Osteocyte (in vitro differentiated cells): ENCODE data around the gene CCNL2. TPM values are rescaled to one million over a fixed set of nuclear protein-coding genes. Genes with fewer than 3 reads are reported as not detected.

Experiments
- DNase-seq: peaks from one replicate; pipeline ENCODE4 v3.0.0; 2021; ENCODE audit warnings: mixed read lengths; ENCODE audit not compliant: unreplicated experiment; ENCODE audit errors: extremely low spot score
- H3K27ac Mint-ChIP-seq: one replicate; pipeline ENCODE4 v1.8.0; 2021; ENCODE audit warnings: mild to moderate bottlenecking, mixed read lengths; ENCODE audit not compliant: unreplicated experiment
- H3K27me3 Mint-ChIP-seq: one replicate; pipeline ENCODE4 v1.8.0; 2021; ENCODE audit warnings: mixed read lengths; ENCODE audit not compliant: unreplicated experiment
- H3K36me3 Mint-ChIP-seq: one replicate; pipeline ENCODE4 v1.8.0; 2021; ENCODE audit warnings: mixed read lengths; ENCODE audit not compliant: unreplicated experiment
- H3K4me1 Mint-ChIP-seq: one replicate; pipeline ENCODE4 v1.8.0; 2021; ENCODE audit warnings: mixed read lengths; ENCODE audit not compliant: unreplicated experiment
- H3K4me3 Mint-ChIP-seq: one replicate; pipeline ENCODE4 v1.8.0; 2021; ENCODE audit warnings: mild to moderate bottlenecking, moderate library complexity, mixed read lengths; ENCODE audit not compliant: unreplicated experiment
- H3K9me3 Mint-ChIP-seq: one replicate; pipeline ENCODE4 v1.8.0; 2021; ENCODE audit warnings: mixed read lengths; ENCODE audit not compliant: unreplicated experiment
- CTCF ChIP-seq: fragments of 200-600 bp; sonication (generic); IDR thresholded peaks from 2 replicates; pipeline ENCODE4 v1.5.0; 2021; ENCODE audit warnings: antibody characterized with exemption, mild to moderate bottlenecking, moderate library complexity
- total RNA-seq: library from RNA; stranded (reverse); gene quantifications from 2 replicates; pipeline ENCODE4 v1.2.1, GENCODE V29; 2021

Gene CCNL2
- total RNA-seq, 1 donor from 2014 or later = 262 TPM

GRCh38 chr1:1358433-1359271 lies 40.5 kb downstream of the CCNL2 start, which contains the start of gene MXRA8:
Gene MXRA8 (minus strand): TSS chr1:1358555. CDS start chr1:1358504, 51 bp downstream.
- H3K9me3 Mint-ChIP-seq = no peaks in the 10 kb centered on the region
- DNase-seq = no peak
- H3K27ac Mint-ChIP-seq = peak within 1 kb of the TSS; percentile 90
- H3K4me3 Mint-ChIP-seq = peak within 1 kb of the TSS; percentile 90
- H3K4me1 Mint-ChIP-seq = peaks cover 59% of the 10 kb centered on the region
- H3K36me3 Mint-ChIP-seq = peaks cover 2% of the 10 kb centered on the region
- no peak for TF ChIP-seq CTCF
- no peaks in the 10 kb centered on the region for H3K27me3 Mint-ChIP-seq

GRCh38 chr1:1357871-1358432 lies 41.2 kb downstream of the CCNL2 start:
- no peaks in the 10 kb centered on the region for H3K27me3 Mint-ChIP-seq
- peak overlapping the region; percentile 90 for H3K4me3 Mint-ChIP-seq
- TF ChIP-seq CTCF = no peak
- H3K27ac Mint-ChIP-seq = peak overlapping the region; percentile 90
- H3K4me1 Mint-ChIP-seq = peaks cover 65% of the 10 kb centered on the region
- H3K36me3 Mint-ChIP-seq = peaks cover 4% of the 10 kb centered on the region
- H3K9me3 Mint-ChIP-seq = no peaks in the 10 kb centered on the region
- DNase-seq = no peak

- TF ChIP-seq CTCF = no peak
- no peak for DNase-seq
- peak overlapping the region; percentile 90 for H3K27ac Mint-ChIP-seq
- no peaks in the 10 kb centered on the region for H3K27me3 Mint-ChIP-seq
- no peaks in the 10 kb centered on the region for H3K9me3 Mint-ChIP-seq
- H3K4me3 Mint-ChIP-seq = peak overlapping the region; percentile 90
- H3K4me1 Mint-ChIP-seq = peaks cover 70% of the 10 kb centered on the region
- peaks cover 9% of the 10 kb centered on the region for H3K36me3 Mint-ChIP-seq
Measured at GRCh38 chr1:1356796-1357401, 42.2 kb downstream of the CCNL2 start.

- peaks cover 69% of the 10 kb centered on the region for H3K4me1 Mint-ChIP-seq
- H3K27ac Mint-ChIP-seq = peak overlapping the region; percentile 90
- no peaks in the 10 kb centered on the region for H3K9me3 Mint-ChIP-seq
- H3K27me3 Mint-ChIP-seq = no peaks in the 10 kb centered on the region
- no peak for TF ChIP-seq CTCF
- DNase-seq = no peak
- H3K4me3 Mint-ChIP-seq = peak overlapping the region; percentile 90
- peaks cover 9% of the 10 kb centered on the region for H3K36me3 Mint-ChIP-seq
Measured at GRCh38 chr1:1356166-1356795, 42.9 kb downstream of the CCNL2 start.
